GM23338 (cell line): ENCODE measurements around the gene DACT1. TPM values are rescaled to one million over a fixed set of nuclear protein-coding genes. Genes with fewer than 3 reads are reported as not detected.

ENCODE experiments used
- ATAC-seq: fragments of 200-7000 bp; cut with Tn5 transposase; 3 replicates; pipeline ENCODE4 v1.9.1; 2020
- DNase-seq: peaks from one replicate; pipeline ENCODE4 v3.0.0-alpha.2; 2015; ENCODE audit warnings: low spot score
- H2AFZ ChIP-seq: fragments of 200-600 bp; sonication (generic); 2 replicates; pipeline ENCODE4 v1.8.0; 2016; ENCODE audit warnings: antibody characterized with exemption, mild to moderate bottlenecking, moderate library complexity
- H3F3A ChIP-seq: fragments of 200-600 bp; sonication (generic); replicated peaks from 2 replicates; pipeline ENCODE4 v1.8.0; 2017; ENCODE audit warnings: antibody characterized with exemption, mixed run types, low read depth
- H3K27ac ChIP-seq: fragments of 200-600 bp; sonication (generic); 2 replicates; pipeline ENCODE4 v1.6.1; 2016; ENCODE audit warnings: low read depth
- H3K27me3 ChIP-seq: fragments of 200-600 bp; sonication (generic); 2 replicates; pipeline ENCODE4 v1.8.0; 2016; ENCODE audit warnings: mild to moderate bottlenecking, mixed run types, moderate library complexity; ENCODE audit not compliant: insufficient read depth
- H3K36me3 ChIP-seq: fragments of 200-600 bp; sonication (generic); 2 replicates; pipeline ENCODE4 v1.8.0; 2016; ENCODE audit warnings: mild to moderate bottlenecking; ENCODE audit not compliant: insufficient read depth
- H3K4me1 ChIP-seq: fragments of 200-600 bp; sonication (generic); 2 replicates; pipeline ENCODE4 v1.8.0; 2016; ENCODE audit warnings: mild to moderate bottlenecking, moderate library complexity; ENCODE audit not compliant: insufficient read depth
- H3K4me2 ChIP-seq: fragments of 200-600 bp; sonication (generic); 2 replicates; pipeline ENCODE4 v1.7.1; 2017; ENCODE audit warnings: mixed run types
- H3K4me3 ChIP-seq: fragments of 200-600 bp; sonication (generic); 2 replicates; pipeline ENCODE4 v1.6.1; 2016; ENCODE audit warnings: mixed run types
- H3K79me2 ChIP-seq: fragments of 200-600 bp; sonication (generic); replicated peaks from 2 replicates; pipeline ENCODE4 v1.8.0; 2017; ENCODE audit warnings: mild to moderate bottlenecking; ENCODE audit not compliant: insufficient read depth
- H3K9me2 ChIP-seq: fragments of 200-600 bp; sonication (generic); 2 replicates; pipeline ENCODE4 v1.8.0; 2017; ENCODE audit not compliant: insufficient read depth
- H4K20me1 ChIP-seq: fragments of 200-600 bp; sonication (generic); replicated peaks from 2 replicates; pipeline ENCODE4 v1.8.0; 2017; ENCODE audit warnings: mild to moderate bottlenecking; ENCODE audit not compliant: insufficient read depth
- H3K27ac Mint-ChIP-seq: 2 replicates; pipeline ENCODE4 v1.8.0; 2020; ENCODE audit warnings: inconsistent platforms, mild to moderate bottlenecking, moderate library complexity, mixed read lengths
- H3K27me3 Mint-ChIP-seq: 3 replicates; pipeline ENCODE4 v1.8.0; 2022; ENCODE audit warnings: low read depth, mild to moderate bottlenecking, moderate library complexity, mixed read lengths, inconsistent platforms; ENCODE audit not compliant: insufficient read depth, poor library complexity
- H3K36me3 Mint-ChIP-seq: 3 replicates; pipeline ENCODE4 v1.8.0; 2021; ENCODE audit warnings: low read depth, mild to moderate bottlenecking, inconsistent platforms, moderate library complexity, mixed read lengths
- H3K4me1 Mint-ChIP-seq: 3 replicates; pipeline ENCODE4 v1.8.0; 2020; ENCODE audit warnings: mild to moderate bottlenecking, inconsistent platforms, mixed read lengths
- H3K4me3 Mint-ChIP-seq: 3 replicates; pipeline ENCODE4 v1.8.0; 2021; ENCODE audit warnings: moderate library complexity, mild to moderate bottlenecking, inconsistent platforms, mixed read lengths
- H3K9me3 Mint-ChIP-seq: 3 replicates; pipeline ENCODE4 v1.8.0; 2020; ENCODE audit warnings: moderate library complexity, mild to moderate bottlenecking, inconsistent platforms, mixed read lengths
- CREB1 ChIP-seq: fragments of 250-450 bp; sonication (Bioruptor Pico); IDR thresholded peaks from 2 replicates; pipeline ENCODE4 v1.5.0; 2020; ENCODE audit warnings: low read depth, mild to moderate bottlenecking, moderate library complexity
- EZH2phosphoT487 ChIP-seq: fragments of 200-600 bp; sonication (generic); IDR thresholded peaks from one replicate; pipeline ENCODE4 v1.8.1; 2018; ENCODE audit warnings: antibody characterized with exemption; ENCODE audit not compliant: unreplicated experiment
- JUNB ChIP-seq: IDR thresholded peaks from one replicate; pipeline ENCODE4 v1.6.1; 2016; ENCODE audit warnings: antibody characterized with exemption; ENCODE audit not compliant: unreplicated experiment
- POLR2AphosphoS5 ChIP-seq: IDR thresholded peaks from 2 replicates; pipeline ENCODE4 v1.6.1; 2016; ENCODE audit warnings: antibody characterized with exemption, low read depth
- STAT1 ChIP-seq: IDR thresholded peaks from one replicate; pipeline ENCODE4 v1.6.1; 2016; ENCODE audit warnings: antibody characterized with exemption; ENCODE audit not compliant: unreplicated experiment
- ZNF331 ChIP-seq: fragments of 250-450 bp; sonication (Bioruptor Pico); IDR thresholded peaks from 2 replicates; pipeline ENCODE4 v1.5.0; 2020; ENCODE audit warnings: low read depth, mild to moderate bottlenecking, moderate library complexity
- polyA plus RNA-seq: library from polyadenylated mRNA; unstranded; fragments of >200 nt; fragmentation: Nextera tagmentation; extraction: Ambion mirVana; gene quantifications from 2 replicates; pipeline ENCODE4 v1.2.1, GENCODE V29; 2016
- total RNA-seq: library from RNA; depleted of rRNA; stranded (reverse); fragments of >200 nt; shearing (Covaris generic); gene quantifications from 2 replicates; pipeline ENCODE4 v1.2.3, GENCODE V29; 2014
- TF ChIP-seq, protein P1 (sequence below): IDR thresholded peaks from 2 replicates; pipeline ENCODE4 v1.6.1; 2016; ENCODE audit warnings: antibody characterized with exemption
- TF ChIP-seq, protein P2 (sequence below): fragments of 250-450 bp; sonication (Bioruptor Pico); IDR thresholded peaks from 2 replicates; pipeline ENCODE4 v1.5.0; 2020; ENCODE audit warnings: mild to moderate bottlenecking, moderate library complexity

The DACT1 gene
- total and polyA plus RNA-seq, 2 experiments from 2014 or later, result 5.7 to 26.6 TPM

DNA sequence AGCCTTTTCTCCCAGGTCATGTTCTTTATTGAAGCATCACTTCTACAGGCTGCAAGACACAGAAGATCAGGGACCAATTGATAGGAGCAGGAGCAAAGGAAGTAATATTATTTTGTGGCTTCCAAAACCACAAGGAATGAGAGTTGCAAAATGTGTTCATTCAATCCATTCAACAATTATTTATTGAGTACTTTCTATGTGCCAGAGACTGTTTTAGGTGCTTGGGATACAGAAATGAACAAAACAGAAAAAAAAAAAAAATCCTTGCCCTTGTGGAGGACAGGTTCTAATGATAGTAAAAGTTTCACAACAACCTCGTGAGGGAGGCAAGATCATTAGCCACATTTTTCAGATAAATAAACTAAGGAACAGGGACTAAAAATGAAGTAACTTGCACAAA, 20.1 kb upstream of the DACT1 start:
- ATAC-seq (no peak), DNase-seq (no peak)
- no peaks in the 10 kb centered on the region; the same call in 2 of the 3 replicates for H3K9me3 Mint-ChIP-seq
- Histone ChIP-seq H3K27me3 (no peaks in the 10 kb centered on the region), H3K27ac (no peak overlapping the region), H3K36me3 (no peaks in the 10 kb centered on the region), H3K4me1 (peaks cover 39% of the 10 kb centered on the region), H3K4me2 (no peak overlapping the region), H4K20me1 (no peaks in the 10 kb centered on the region), H2AFZ (no peak overlapping the region), H3K9me2 (no peaks in the 10 kb centered on the region), H3K79me2 (no peaks in the 10 kb centered on the region), H3K4me3 (no peak overlapping the region), H3F3A (no peaks in the 10 kb centered on the region)
- H3K36me3 Mint-ChIP-seq, result no peaks in the 10 kb centered on the region
- H3K27ac Mint-ChIP-seq, result no peak overlapping the region
- H3K4me1 Mint-ChIP-seq, result peaks cover 33% of the 10 kb centered on the region
- peaks cover 11% of the 10 kb centered on the region for H3K27me3 Mint-ChIP-seq
- no peak for TF ChIP-seq POLR2AphosphoS5
- no peak for TF ChIP-seq CREB1 (CRISPR knock-in tag)
- TF ChIP-seq STAT1, result no peak
- TF ChIP-seq, protein P1, sequence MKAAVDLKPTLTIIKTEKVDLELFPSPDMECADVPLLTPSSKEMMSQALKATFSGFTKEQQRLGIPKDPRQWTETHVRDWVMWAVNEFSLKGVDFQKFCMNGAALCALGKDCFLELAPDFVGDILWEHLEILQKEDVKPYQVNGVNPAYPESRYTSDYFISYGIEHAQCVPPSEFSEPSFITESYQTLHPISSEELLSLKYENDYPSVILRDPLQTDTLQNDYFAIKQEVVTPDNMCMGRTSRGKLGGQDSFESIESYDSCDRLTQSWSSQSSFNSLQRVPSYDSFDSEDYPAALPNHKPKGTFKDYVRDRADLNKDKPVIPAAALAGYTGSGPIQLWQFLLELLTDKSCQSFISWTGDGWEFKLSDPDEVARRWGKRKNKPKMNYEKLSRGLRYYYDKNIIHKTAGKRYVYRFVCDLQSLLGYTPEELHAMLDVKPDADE, result no peak
- TF ChIP-seq ZNF331 (CRISPR knock-in tag), result no peak
- no peak for TF ChIP-seq JUNB
- TF ChIP-seq, protein P2, sequence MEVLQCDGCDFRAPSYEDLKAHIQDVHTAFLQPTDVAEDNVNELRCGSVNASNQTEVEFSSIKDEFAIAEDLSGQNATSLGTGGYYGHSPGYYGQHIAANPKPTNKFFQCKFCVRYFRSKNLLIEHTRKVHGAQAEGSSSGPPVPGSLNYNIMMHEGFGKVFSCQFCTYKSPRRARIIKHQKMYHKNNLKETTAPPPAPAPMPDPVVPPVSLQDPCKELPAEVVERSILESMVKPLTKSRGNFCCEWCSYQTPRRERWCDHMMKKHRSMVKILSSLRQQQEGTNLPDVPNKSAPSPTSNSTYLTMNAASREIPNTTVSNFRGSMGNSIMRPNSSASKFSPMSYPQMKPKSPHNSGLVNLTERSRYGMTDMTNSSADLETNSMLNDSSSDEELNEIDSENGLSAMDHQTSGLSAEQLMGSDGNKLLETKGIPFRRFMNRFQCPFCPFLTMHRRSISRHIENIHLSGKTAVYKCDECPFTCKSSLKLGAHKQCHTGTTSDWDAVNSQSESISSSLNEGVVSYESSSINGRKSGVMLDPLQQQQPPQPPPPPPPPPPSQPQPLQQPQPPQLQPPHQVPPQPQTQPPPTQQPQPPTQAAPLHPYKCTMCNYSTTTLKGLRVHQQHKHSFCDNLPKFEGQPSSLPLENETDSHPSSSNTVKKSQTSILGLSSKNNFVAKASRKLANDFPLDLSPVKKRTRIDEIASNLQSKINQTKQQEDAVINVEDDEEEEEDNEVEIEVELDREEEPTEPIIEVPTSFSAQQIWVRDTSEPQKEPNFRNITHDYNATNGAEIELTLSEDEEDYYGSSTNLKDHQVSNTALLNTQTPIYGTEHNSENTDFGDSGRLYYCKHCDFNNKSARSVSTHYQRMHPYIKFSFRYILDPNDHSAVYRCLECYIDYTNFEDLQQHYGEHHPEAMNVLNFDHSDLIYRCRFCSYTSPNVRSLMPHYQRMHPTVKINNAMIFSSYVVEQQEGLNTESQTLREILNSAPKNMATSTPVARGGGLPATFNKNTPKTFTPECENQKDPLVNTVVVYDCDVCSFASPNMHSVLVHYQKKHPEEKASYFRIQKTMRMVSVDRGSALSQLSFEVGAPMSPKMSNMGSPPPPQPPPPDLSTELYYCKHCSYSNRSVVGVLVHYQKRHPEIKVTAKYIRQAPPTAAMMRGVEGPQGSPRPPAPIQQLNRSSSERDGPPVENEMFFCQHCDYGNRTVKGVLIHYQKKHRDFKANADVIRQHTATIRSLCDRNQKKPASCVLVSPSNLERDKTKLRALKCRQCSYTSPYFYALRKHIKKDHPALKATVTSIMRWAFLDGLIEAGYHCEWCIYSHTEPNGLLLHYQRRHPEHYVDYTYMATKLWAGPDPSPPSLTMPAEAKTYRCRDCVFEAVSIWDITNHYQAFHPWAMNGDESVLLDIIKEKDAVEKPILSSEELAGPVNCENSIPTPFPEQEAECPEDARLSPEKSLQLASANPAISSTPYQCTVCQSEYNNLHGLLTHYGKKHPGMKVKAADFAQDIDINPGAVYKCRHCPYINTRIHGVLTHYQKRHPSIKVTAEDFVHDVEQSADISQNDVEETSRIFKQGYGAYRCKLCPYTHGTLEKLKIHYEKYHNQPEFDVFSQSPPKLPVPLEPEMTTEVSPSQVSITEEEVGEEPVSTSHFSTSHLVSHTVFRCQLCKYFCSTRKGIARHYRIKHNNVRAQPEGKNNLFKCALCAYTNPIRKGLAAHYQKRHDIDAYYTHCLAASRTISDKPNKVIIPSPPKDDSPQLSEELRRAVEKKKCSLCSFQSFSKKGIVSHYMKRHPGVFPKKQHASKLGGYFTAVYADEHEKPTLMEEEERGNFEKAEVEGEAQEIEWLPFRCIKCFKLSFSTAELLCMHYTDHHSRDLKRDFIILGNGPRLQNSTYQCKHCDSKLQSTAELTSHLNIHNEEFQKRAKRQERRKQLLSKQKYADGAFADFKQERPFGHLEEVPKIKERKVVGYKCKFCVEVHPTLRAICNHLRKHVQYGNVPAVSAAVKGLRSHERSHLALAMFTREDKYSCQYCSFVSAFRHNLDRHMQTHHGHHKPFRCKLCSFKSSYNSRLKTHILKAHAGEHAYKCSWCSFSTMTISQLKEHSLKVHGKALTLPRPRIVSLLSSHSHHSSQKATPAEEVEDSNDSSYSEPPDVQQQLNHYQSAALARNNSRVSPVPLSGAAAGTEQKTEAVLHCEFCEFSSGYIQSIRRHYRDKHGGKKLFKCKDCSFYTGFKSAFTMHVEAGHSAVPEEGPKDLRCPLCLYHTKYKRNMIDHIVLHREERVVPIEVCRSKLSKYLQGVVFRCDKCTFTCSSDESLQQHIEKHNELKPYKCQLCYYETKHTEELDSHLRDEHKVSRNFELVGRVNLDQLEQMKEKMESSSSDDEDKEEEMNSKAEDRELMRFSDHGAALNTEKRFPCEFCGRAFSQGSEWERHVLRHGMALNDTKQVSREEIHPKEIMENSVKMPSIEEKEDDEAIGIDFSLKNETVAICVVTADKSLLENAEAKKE (CRISPR knock-in tag), result no peak
- TF ChIP-seq EZH2phosphoT487, result no peak
- no peak overlapping the region for H3K4me3 Mint-ChIP-seq
